HG03571 (cell line): Measurements from ENCODE around the gene ADAM12.

Source experiments
- ATAC-seq: cut with Tn5 transposase; IDR thresholded peaks from one replicate; pipeline ENCODE4 v1.9.1; 2021; ENCODE audit not compliant: unreplicated experiment

Gene ADAM12

GRCh38 chr10:126029999-126030398 is 358.3 kb downstream of the ADAM12 start:
- ATAC-seq = no peak

DNA sequence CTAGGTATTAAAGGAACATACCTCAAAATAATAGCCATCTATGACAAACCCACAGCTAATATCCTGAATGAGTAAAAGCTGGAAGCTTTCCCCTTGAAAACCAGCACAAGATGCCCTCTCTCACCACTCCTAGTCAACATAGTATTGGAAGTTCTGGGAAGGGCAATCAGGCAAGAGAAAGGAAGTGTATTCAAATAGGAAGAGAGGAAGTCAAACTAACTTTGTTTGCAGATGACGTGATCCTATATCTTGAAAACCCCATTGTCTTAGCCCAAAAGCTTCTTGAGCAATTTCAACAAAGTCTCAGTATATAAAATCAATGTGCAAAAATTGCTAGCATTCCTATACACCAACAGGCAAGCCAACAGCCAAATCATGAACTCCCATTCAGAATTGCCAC is 360.6 kb downstream of the ADAM12 start:
- ATAC-seq = no peak

DNA sequence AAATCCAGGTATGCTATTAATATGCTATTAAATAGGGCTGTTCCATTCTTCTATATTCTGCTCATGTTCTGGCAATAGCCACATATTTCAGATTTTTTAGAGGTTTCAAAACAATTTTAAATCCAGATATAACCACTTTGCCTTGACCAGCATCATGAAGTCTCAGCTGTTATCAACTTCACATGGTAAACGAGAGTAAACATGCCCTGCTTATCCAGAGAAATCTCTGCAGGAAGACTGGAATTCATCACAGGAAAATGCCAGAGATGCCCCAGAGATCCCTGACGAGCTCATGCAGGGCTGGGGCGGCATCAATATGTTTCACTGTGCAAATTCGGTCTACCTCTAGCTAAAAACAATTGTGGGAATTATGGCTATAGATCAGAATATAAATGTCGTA is 365.4 kb downstream of the ADAM12 start:
- no peak for ATAC-seq

- no peak for ATAC-seq
Measured at GRCh38 chr10:126021833-126022500, 366.3 kb downstream of the ADAM12 start.

DNA sequence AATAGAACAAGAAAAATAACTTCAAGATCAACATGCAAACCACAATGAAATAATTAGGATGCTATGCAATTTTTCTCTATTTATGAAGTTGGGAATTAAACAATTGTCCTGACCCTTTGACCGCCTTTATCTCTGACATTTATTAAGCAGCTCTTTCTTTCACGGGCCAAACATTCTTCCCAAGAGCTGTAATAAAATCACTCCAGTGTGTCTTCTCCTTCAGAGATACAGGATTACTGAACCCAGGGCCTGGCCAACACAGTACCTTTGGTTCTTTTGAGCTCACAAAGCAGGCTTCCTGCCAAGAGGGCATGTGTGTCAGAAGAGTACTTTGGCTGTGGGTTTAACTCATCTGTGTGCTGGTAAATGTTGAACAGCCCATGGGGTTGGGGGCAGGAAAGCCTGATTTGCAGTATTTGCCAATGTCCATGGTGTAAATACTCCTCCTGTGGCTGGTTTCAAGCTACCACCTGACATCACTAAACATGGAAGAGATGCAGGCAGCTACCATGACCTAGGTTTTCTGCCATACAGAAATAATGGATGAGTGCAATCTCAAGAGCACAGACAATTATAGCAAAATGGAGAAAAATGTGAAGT is 370.2 kb downstream of the ADAM12 start:
- ATAC-seq = no peak

DNA sequence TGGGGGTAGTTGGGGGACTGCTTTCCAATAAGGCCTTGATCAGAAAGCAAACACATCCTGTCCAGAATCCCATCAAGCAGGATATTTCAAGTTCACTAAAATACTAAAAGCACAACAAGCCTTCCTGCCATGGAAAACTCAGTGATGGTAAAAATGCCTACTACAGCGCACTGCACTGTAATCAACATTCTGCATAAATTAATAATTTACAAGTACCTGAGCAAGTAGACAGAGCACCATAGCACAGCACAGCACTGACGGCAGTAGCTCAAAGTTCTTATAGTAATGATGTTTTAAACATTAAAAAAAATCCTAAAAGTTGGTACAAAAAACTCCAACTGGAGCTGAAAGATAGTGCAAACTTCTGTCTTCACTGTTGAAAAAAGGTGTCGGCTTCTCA is 371.4 kb downstream of the ADAM12 start:
- ATAC-seq = no peak

DNA sequence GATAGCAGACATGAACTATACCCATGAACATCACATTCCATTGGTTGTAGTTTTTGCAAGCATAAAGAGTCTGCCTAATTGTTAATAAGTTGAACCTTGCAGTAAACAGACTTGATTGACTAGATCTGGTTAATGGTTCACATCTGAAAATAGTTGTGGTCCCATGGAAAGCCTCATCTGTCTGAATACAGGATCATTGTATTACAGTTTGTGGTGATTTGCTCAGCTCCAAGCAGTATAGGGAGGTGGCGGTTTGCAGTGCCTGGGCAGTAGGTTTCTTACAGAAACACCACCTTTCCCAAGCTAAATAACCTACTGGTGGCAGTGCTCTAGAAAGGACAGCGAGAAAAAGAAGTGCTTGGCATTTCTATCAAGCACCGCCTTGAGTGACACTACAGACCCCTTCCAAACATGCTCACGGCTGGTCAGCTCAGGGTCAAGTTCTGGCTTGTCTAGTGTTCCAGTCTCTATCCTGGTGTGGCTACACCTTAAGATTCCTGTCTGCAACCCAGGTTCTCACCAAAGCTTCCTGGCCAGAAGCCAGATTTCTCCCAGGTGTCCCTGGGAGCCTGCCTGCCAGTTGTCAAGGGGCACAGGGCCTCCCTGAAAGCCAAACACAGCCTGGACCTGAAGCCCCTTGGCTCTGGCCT is 372.0 kb downstream of the ADAM12 start:
- no peak for ATAC-seq

DNA sequence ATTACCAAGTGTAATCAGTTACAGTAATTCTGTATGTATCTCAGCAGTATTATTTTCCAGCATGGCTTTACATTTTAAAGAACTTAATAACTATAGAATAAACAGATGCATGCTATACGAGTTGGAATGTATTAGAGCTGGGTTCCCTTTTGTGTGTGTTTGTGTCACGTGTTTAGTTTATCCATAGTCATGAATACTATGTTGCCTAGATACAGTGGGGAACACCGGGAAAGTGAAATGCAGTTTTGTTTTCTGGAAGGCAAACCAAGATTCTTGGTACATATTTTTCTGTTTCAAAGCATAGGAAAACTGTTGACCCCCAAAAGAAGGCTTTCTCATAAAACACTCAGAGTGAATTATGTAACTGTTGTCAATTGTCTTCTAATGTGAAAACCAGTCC is 372.9 kb downstream of the ADAM12 start:
- no peak for ATAC-seq

DNA sequence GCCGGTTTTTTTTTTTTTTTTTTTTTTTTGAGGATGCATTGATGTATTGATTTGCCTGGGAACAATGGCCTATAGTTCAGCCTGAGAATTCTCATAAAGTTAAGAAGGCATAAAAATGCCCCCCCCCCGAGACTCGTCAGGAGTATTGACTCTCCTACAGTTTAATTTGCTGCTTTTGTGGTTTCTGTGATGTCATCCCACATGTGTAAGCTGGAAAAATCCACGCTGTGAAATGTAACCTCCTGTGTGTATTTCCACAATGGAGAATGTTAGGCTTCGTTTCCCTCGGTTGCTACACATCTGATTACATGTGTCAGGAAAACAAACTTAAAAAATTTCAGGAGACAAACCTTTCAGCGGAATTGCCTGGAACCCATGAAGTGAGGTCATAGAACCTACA is 374.0 kb downstream of the ADAM12 start:
- ATAC-seq = no peak

DNA sequence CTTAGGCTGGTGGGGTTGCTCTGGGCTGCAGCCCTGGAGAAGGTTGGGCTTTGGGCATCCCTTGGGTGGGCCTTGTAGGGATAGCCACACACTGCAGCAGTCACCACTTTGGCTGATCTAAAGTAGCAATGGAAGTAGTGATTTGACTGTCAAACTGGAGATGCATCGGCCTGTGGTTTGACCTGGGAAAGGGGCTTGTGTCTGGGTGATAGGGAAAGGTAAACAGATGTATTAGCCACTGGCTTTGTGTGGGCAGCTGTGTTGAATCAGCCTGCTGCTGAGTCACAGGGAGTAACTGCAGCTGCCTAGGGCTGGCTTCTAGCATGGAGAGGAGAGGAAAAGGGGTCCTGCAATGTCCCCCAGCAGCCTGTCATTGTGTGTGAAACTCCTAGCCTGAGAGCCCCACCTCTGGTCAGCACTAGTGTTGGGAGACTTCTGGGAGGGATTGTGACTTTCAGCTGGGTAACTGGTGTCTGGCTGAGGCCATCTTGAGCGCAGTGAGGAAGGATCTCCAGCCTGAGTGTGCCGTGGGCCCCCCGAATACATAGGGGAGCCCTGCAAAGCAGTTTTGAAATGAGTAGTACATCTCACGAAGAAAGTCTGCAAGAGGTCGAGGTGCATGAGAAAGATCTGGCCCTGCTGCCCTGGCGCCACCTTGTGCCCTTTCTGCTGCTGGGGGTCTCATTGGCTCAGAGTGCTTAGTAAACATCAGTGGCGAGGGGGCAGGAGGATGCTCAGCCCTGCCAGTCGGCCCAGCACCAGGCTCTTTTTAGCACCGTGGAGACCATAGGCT is 374.6 kb downstream of the ADAM12 start:
- no peak for ATAC-seq

GRCh38 chr10:126012485-126012884 is 375.8 kb downstream of the ADAM12 start:
- ATAC-seq = no peak

DNA sequence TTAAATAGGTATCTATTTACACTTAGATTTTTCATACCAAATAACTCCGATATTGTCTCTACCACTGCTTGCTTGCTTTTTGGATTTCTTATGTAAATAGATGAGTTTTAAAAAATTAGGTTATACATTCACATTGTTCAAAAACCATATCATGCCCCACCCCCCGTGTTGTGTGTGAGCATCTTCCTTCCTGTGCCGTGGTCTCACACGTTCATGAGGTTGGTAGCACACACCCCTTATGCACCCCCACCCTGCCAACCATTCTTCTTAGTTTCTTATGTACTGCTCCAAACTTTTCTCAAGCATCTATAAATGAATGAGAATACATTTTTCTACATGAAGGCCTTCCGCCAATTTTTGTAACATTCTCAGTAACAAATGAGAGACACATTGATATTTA is 376.3 kb downstream of the ADAM12 start:
- ATAC-seq = no peak

DNA sequence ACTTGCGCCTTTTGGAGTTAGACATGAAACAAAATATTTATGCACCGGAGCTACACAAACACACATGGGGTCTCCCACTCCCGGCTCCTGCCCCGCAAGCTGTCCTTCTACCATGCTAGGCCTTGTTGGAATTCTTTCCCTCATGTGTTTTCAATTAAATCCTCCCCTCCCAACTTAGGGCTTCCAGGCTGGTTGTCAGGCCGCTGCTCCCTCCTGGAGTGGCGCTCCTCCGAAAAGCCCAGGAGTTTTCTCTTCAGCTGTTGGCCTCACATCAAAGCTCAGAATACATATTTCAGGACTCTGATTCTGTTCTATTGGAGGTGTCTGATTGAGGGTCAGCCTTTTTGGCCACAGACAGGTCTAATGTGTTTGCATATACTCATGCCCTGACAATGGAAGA is 378.6 kb downstream of the ADAM12 start:
- ATAC-seq = no peak

DNA sequence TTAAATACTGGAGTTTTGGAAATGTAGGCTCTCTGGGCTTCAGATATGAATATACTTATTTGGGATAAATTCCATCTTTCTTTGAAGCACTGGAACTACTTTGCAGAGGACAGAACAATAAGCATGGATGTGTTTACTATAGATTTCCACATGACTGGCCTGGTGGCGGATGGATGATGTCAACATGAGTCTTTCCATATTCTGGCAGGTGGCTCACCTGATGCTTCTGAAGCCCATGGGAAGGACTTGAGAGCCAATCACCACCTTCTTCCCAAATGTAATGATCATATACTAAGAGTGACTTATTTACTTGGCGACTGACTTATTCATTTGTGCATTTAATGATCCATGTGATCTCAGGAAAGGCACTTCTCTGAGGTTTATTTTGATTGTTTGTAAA is 381.4 kb downstream of the ADAM12 start:
- ATAC-seq = no peak

DNA sequence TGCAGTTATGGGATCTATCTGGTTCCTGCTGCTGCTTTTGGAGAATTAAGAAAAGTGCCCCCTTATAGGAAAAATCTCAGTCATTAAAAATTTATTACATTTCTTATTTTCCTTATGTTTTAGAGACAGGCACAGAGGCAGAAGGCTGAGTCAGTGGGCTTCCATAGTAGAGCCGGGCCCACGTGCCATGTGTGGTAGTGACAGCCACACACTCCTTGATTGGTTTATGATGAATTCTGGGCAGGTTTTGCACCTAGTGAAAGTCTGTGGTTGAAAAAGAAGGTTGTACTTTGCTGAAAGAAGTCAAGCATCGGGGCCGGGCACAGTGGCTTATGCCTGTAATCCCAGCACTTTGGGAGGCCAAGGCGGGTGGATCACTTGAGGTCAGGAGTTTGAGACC is 382.0 kb downstream of the ADAM12 start:
- no peak for ATAC-seq

GRCh38 chr10:126004752-126005151 is 383.5 kb downstream of the ADAM12 start:
- no peak for ATAC-seq

GRCh38 chr10:126001576-126001975 is 386.7 kb downstream of the ADAM12 start:
- ATAC-seq = no peak

DNA sequence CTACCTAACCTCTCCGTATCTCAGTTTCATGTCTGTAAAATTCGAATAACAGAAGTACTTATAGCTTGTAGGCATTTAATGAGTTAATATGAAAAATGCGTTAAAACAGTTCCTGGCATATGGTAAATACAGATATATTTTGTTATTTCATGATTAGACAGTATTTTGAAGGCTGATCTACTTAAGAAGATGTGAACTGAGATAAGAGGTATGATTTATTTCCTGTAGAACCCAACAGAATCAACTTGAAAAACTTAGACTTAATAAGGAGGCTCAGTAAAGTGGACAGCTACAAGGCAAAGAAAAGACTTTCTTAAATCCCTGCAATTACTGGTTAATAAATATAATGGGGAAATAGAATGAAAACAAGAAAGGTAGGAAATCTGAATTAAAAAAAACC is 388.6 kb downstream of the ADAM12 start:
- no peak for ATAC-seq

DNA sequence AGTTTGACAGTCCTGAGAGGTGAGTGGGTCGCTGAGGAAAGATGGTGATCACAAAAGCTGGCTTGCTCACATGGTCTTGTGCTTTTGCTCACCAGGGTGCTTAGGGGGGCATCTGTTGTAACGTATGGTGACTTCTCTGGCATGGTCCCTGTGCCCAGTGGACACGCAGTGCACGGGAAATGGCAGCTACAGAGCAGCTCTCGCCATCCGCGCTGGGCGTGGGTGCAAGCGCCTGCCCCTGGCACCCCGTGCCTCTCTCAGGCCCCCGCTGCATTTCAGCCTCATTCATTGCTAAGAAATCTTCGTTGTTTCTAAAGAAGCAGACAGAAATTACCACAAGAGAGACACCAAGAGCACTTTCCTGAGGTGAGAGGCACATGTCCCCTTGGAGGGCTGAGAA is 390.7 kb downstream of the ADAM12 start:
- ATAC-seq = no peak

DNA sequence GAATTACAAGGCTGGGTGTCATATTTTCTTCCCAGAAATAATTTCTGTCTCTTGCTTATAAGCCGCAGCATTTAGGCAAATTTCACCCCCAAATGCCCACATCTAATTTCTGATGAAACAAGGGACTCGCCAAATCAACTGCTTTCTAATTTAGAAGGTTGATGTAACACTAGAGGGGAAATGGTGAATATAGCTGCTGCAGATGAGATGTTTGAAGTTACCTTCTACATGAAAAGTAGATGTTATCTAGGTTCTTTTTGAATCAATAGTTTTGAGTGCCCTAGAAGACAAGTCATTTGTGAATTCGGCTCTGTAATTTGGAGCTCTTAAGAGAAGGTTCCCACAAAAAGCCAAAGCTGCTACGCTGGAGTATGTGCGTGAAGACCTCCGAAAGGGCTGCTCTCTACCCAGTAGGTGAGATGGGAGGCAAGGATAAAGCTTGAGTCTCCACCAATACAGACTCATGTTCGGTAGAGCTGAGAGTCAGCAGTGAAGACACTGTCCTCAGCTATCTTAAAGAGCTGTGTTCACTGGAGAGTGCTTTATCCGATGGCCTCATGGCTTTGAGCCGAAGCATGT is 392.5 kb downstream of the ADAM12 start:
- no peak for ATAC-seq

DNA sequence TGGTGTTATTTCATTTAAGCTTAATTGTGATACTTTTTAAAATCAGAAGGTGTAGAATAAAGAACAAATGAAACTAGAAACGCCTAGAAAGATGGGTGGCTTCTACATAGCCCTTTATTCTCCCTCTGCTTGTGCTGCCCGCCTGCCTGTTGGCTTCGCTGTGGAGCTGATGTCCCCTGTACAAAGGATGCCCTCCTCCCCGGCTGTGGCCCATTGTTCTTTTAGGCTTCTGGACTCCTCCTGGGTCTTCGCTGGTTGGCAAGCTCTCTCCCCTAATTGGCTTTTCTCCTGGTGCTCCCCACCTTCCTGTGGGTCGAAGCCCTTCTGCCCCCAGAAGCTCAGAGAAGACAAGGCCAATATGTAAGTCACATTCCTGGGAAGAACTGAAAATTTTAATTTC is 393.7 kb downstream of the ADAM12 start:
- ATAC-seq = no peak
